Upper lobe of right lung (tissue), 1 donor: ENCODE results near the gene GRK1. TPM values are rescaled to one million over a fixed set of nuclear protein-coding genes. Genes with fewer than 3 reads are reported as not detected.

ENCODE experiments used
- ATAC-seq: fragments of 200-7000 bp; cut with Tn5 transposase; one replicate; pipeline ENCODE4 v1.9.1; 2020; ENCODE audit warnings: mild to moderate bottlenecking, moderate library complexity
- DNase-seq: peaks from one replicate; pipeline ENCODE4 v3.0.0-alpha.2; 2020
- H3K27ac ChIP-seq: fragments of 200-600 bp; one replicate; pipeline ENCODE4 v1.8.0; 2022
- H3K27me3 ChIP-seq: fragments of 200-600 bp; one replicate; pipeline ENCODE4 v1.8.0; 2022; ENCODE audit warnings: mild to moderate bottlenecking
- H3K36me3 ChIP-seq: fragments of 200-600 bp; one replicate; pipeline ENCODE4 v1.8.0; 2022
- H3K4me1 ChIP-seq: fragments of 200-600 bp; one replicate; pipeline ENCODE4 v1.8.0; 2022
- H3K4me3 ChIP-seq: fragments of 200-600 bp; one replicate; pipeline ENCODE4 v1.8.0; 2022; ENCODE audit warnings: mild to moderate bottlenecking
- H3K9me3 ChIP-seq: fragments of 200-600 bp; one replicate; pipeline ENCODE4 v1.8.0; 2022
- intact Hi-C: fragments of 100-400 bp; cut with DNase I; formaldehyde crosslinking; loops from one replicate; pipeline ENCODE4 v1.11.0; 2022
- total RNA-seq: library from RNA; stranded (reverse); fragmentation: NEBNext Ultra II Directional; extraction: Animal tissue kit (Norgen Biotek cat#: 25700); gene quantifications from one replicate; pipeline ENCODE4 v1.2.1, GENCODE V29; 2021
- TF ChIP-seq, protein P1 (sequence below): fragments of 200-600 bp; IDR thresholded peaks from one replicate; pipeline ENCODE4 v1.8.0; 2022; ENCODE audit warnings: antibody characterized with exemption
- donor health status: DM: no; HTN: yes; CAD: no; lungs with severe emphysema.

The GRK1 gene
- total RNA-seq, 1 donor from 2014 or later = 0.09 TPM

GRCh38 chr13:113769106-113769505, 102.1 kb downstream of the GRK1 start:
- DNase-seq (peak; percentile 31), ATAC-seq (no peak)
- H3K36me3 ChIP-seq = no peaks in the 10 kb centered on the region
- H3K27me3 ChIP-seq = no peaks in the 10 kb centered on the region
- no peak overlapping the region for H3K27ac ChIP-seq
- H3K4me1 ChIP-seq = no peaks in the 10 kb centered on the region
- TF ChIP-seq, protein P1, sequence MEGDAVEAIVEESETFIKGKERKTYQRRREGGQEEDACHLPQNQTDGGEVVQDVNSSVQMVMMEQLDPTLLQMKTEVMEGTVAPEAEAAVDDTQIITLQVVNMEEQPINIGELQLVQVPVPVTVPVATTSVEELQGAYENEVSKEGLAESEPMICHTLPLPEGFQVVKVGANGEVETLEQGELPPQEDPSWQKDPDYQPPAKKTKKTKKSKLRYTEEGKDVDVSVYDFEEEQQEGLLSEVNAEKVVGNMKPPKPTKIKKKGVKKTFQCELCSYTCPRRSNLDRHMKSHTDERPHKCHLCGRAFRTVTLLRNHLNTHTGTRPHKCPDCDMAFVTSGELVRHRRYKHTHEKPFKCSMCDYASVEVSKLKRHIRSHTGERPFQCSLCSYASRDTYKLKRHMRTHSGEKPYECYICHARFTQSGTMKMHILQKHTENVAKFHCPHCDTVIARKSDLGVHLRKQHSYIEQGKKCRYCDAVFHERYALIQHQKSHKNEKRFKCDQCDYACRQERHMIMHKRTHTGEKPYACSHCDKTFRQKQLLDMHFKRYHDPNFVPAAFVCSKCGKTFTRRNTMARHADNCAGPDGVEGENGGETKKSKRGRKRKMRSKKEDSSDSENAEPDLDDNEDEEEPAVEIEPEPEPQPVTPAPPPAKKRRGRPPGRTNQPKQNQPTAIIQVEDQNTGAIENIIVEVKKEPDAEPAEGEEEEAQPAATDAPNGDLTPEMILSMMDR = no peak
- H3K9me3 ChIP-seq = no peaks in the 10 kb centered on the region
- H3K4me3 ChIP-seq = no peak overlapping the region
- intact Hi-C loops = no loop called here

- H3K4me3 ChIP-seq = no peak overlapping the region
- DNase-seq = peak; percentile 40
These were observed 102.9 kb downstream of the GRK1 start for GRCh38 chr13:113769881-113770280.

DNA sequence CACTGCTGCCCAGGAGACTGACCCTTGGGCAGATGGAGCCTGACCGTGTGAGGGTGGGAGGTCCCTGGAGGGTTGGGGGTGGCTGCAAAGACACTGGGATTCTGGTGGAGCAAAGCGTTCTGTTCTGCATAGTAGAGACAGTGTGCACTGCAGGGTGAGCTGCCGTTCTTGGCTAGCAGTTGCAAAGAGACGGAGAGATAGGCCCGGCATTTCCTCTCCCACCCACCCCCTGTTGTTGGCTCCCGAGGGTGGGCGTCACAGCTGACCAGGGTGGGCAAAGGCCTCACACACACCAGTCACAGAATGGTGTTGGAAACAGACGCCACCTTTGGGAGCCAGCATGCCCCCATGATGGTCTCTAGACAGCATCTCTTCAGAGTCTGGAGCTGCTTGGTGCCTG, 103.4 kb downstream of the GRK1 start:
- Histone ChIP-seq H3K27ac (no peak overlapping the region), H3K4me1 (no peaks in the 10 kb centered on the region), H3K9me3 (no peaks in the 10 kb centered on the region), H3K4me3 (no peak overlapping the region), H3K36me3 (no peaks in the 10 kb centered on the region), H3K27me3 (no peaks in the 10 kb centered on the region)
- intact Hi-C loops = no loop called here
- ATAC-seq (no peak), DNase-seq (peak; percentile 32)
- TF ChIP-seq, protein P1 = no peak

More at GRCh38 chr13:113769881-113770280, 102.9 kb downstream of the GRK1 start:
- intact Hi-C loops = no loop called here
- TF ChIP-seq, protein P1 = no peak
- no peak for ATAC-seq
- no peaks in the 10 kb centered on the region for H3K4me1 ChIP-seq
- H3K27ac ChIP-seq = no peak overlapping the region
- H3K27me3 ChIP-seq = no peaks in the 10 kb centered on the region
- no peaks in the 10 kb centered on the region for H3K36me3 ChIP-seq
- H3K9me3 ChIP-seq = no peaks in the 10 kb centered on the region

GRCh38 chr13:113770937-113771336, 103.9 kb downstream of the GRK1 start:
- Histone ChIP-seq H3K27me3 (no peaks in the 10 kb centered on the region), H3K9me3 (no peaks in the 10 kb centered on the region), H3K27ac (no peak overlapping the region), H3K4me3 (no peak overlapping the region), H3K4me1 (no peaks in the 10 kb centered on the region), H3K36me3 (no peaks in the 10 kb centered on the region)
- ATAC-seq = no peak
- TF ChIP-seq, protein P1 = no peak
- DNase-seq = no peak
- intact Hi-C loops = no loop called here

DNA sequence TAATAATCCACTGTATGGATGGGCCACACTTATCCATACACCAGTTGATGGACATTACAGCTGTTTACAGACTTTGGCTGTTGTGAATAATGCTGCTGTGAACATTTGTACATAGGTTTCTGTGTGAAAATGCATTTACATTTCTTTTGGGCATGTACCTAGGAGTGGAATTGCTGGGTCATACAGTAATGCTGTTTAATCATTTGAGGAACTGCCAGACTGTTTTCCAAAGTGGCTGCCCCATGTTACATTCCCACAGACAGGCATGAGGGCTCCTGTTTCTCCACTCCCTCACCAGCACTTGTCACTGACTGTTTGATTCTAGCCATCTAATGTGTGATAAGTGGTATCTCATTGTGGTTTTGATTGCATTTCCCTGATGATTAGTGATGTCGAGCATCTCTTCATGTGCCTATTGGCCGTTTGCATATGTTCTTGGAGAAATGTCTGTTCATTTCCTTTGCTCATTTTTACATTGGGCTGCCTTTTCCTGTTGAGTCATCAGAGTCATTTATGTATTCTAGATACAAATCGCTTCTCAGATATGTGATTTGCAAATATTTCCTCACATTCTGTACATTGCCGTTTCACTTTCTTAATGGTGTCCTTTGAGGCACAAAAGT, 104.8 kb downstream of the GRK1 start:
- Histone ChIP-seq H3K9me3 (no peaks in the 10 kb centered on the region), H3K27me3 (no peaks in the 10 kb centered on the region), H3K4me3 (no peak overlapping the region), H3K27ac (no peak overlapping the region), H3K4me1 (no peaks in the 10 kb centered on the region), H3K36me3 (no peaks in the 10 kb centered on the region)
- DNase-seq (no peak), ATAC-seq (no peak)
- TF ChIP-seq, protein P1 = no peak
- intact Hi-C loops = no loop called here
